Left ventricle myocardium inferior (tissue), 1 donor: ENCODE results near the gene RAB9A. TPM values are rescaled to one million over a fixed set of nuclear protein-coding genes. Genes with fewer than 3 reads are reported as not detected.
"Not testable (repeated sequence)": the region's sequence is repeated elsewhere in the genome, so short reads cannot be mapped to it uniquely, and the experiment has no call there.

ENCODE experiments used
- DNase-seq: peaks from one replicate; pipeline ENCODE4 v3.0.0-alpha.2; 2020
- H3K27ac ChIP-seq: fragments of 200-600 bp; replicated peaks from 2 replicates; pipeline ENCODE4 v1.8.0; 2021
- H3K27me3 ChIP-seq: fragments of 200-600 bp; 2 replicates; pipeline ENCODE4 v1.8.0; 2021; ENCODE audit warnings: low read depth
- H3K36me3 ChIP-seq: fragments of 200-600 bp; 2 replicates; pipeline ENCODE4 v1.8.0; 2021
- H3K4me1 ChIP-seq: fragments of 200-600 bp; 2 replicates; pipeline ENCODE4 v1.8.0; 2021
- H3K4me3 ChIP-seq: fragments of 200-600 bp; 2 replicates; pipeline ENCODE4 v1.8.0; 2021; ENCODE audit warnings: mild to moderate bottlenecking, moderate library complexity
- H3K9me3 ChIP-seq: fragments of 200-600 bp; replicated peaks from 2 replicates; pipeline ENCODE4 v1.8.0; 2021
- intact Hi-C: fragments of 100-400 bp; cut with micrococcal nuclease; formaldehyde crosslinking; loops from one replicate; pipeline ENCODE4 v1.11.0; 2022
- total RNA-seq: library from RNA; stranded (reverse); fragmentation: NEBNext Ultra II Directional; extraction: Animal tissue kit (Norgen Biotek cat#: 25700); gene quantifications from one replicate; pipeline ENCODE4 v1.2.1, GENCODE V29; 2021
- TF ChIP-seq, protein P1 (sequence below): fragments of 200-600 bp; IDR thresholded peaks from 2 replicates; pipeline ENCODE4 v1.8.0; 2021; ENCODE audit warnings: antibody characterized with exemption, mild to moderate bottlenecking, borderline replicate concordance
- donor health status: DM: no; HTN: yes; CAD: no; lungs with severe emphysema.

The RAB9A gene
- total RNA-seq, 1 donor from 2014 or later = 22.2 TPM

DNA sequence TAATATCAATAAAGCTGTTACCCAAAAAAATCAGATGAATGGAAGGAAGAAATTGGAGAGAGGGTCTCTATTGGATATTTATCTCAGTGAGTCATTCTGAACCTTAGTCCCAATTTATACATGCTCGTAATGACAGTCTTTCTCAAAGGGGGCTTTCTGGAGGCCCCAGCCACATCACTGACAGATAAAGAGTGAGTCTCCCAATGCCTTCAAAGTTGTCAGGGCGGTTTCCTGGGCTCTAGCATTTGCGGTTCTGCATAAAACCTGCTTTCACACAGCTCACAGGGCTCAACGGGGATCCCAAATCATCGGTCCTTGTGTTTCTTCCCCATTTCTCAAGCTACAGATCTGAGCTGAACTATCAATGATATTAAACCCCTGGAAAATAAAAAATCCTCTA is 18.7 kb upstream of the RAB9A start:
- no peak for DNase-seq

DNA sequence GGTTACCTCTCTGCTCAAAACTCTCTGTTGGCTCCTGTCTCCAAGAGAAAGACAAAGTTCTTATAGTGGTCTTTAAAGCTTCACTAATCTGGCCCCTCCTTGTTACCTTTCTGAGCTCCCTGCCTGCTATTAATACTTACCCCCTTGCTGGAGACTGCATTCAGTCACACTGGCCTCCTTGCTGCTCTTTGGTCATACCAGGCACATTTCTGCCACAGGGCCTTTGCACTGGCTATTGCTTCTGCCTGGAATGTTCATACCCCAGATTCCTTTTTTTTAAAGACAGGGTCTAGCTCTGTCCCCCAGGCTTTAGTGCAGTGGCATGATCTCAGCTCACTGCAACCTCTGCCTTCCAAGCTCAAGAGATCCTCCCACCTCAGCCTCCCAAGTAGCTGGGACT is 15.9 kb upstream of the RAB9A start:
- Histone ChIP-seq H3K4me3 (no peak overlapping the region), H3K27me3 (no peaks in the 10 kb centered on the region), H3K9me3 (no peaks in the 10 kb centered on the region), H3K36me3 (no peaks in the 10 kb centered on the region), H3K4me1 (no peaks in the 10 kb centered on the region), H3K27ac (no peak overlapping the region)
- intact Hi-C loops = no loop called here
- no peak for DNase-seq
- TF ChIP-seq, protein P1, sequence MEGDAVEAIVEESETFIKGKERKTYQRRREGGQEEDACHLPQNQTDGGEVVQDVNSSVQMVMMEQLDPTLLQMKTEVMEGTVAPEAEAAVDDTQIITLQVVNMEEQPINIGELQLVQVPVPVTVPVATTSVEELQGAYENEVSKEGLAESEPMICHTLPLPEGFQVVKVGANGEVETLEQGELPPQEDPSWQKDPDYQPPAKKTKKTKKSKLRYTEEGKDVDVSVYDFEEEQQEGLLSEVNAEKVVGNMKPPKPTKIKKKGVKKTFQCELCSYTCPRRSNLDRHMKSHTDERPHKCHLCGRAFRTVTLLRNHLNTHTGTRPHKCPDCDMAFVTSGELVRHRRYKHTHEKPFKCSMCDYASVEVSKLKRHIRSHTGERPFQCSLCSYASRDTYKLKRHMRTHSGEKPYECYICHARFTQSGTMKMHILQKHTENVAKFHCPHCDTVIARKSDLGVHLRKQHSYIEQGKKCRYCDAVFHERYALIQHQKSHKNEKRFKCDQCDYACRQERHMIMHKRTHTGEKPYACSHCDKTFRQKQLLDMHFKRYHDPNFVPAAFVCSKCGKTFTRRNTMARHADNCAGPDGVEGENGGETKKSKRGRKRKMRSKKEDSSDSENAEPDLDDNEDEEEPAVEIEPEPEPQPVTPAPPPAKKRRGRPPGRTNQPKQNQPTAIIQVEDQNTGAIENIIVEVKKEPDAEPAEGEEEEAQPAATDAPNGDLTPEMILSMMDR = no peak

More for the DNA sequence above, 18.7 kb upstream of the RAB9A start:
- Histone ChIP-seq H3K36me3 (no peaks in the 10 kb centered on the region), H3K9me3 (no peaks in the 10 kb centered on the region), H3K4me3 (no peak overlapping the region), H3K27ac (no peak overlapping the region), H3K27me3 (no peaks in the 10 kb centered on the region), H3K4me1 (peaks cover 14% of the 10 kb centered on the region)
- intact Hi-C loops = no loop called here
- TF ChIP-seq, protein P1 = no peak

DNA sequence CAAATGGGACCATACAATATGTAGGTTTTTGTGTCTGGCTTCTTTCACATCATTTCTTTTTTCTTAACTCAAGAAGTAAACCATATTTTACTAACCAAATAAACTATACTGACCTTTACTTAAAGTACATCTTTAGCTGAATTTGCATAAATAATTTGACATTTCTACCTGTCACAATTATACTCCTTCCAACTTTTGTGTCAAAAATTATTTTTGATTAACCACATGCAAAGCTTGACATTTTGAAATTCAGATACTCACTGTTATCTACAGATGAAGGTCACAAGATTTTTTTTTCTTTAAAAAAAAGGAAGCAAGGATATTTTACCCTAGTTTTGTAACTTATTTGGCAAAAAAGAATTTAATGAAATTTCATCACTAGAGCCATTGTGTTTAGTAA is 12.0 kb upstream of the RAB9A start:
- H3K27ac ChIP-seq = no peak overlapping the region
- intact Hi-C loops = no loop called here
- DNase-seq = no peak
- TF ChIP-seq, protein P1 = no peak
- no peak overlapping the region for H3K4me3 ChIP-seq
- no peaks in the 10 kb centered on the region for H3K9me3 ChIP-seq
- H3K4me1 ChIP-seq = no peaks in the 10 kb centered on the region
- H3K36me3 ChIP-seq = no peaks in the 10 kb centered on the region
- H3K27me3 ChIP-seq = no peaks in the 10 kb centered on the region

DNA sequence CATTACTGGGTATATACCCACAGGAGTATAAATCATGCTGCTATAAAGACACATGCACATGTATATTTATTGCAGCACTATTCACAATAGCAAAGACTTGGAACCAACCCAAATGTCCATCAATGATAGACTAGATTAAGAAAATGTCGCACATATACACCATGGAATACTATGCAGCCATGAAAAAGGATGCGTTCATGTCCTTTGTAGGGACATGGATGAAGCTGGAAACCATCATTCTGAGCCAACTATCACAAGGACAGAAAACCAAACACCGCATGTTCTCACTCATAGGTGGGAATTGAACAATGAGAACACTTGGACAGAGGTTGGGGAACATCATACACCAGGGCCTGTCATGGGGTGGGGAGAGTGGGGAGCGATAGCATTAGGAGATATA is 9.2 kb upstream of the RAB9A start:
- H3K4me1 ChIP-seq, H3K36me3 ChIP-seq, intact Hi-C loops, H3K4me3 ChIP-seq, H3K27me3 ChIP-seq, H3K27ac ChIP-seq, DNase-seq, H3K9me3 ChIP-seq: not testable (repeated sequence)

DNA sequence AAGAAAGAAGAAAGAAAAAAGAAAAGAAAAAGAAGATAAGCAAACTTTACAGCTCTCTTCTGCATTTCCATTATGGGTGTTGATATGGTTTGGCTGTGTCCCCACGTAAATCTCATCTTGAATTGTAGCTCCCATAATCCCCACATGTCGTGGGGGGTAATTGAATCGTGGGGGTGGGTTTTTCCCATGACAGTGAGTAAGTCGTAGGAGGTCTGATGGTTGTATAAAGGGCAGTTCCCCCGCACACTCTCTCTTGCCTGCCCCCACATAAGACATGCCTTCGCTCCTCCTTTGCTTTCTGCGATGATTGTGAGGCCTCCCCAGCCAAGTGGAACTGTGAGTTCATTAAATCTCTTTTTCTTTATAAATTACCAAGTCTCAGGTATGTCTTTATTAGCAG is 7.3 kb upstream of the RAB9A start:
- TF ChIP-seq, protein P1 = no peak
- Histone ChIP-seq H3K27ac (no peak overlapping the region), H3K4me1 (no peaks in the 10 kb centered on the region), H3K27me3 (no peaks in the 10 kb centered on the region), H3K36me3 (no peaks in the 10 kb centered on the region), H3K9me3 (no peaks in the 10 kb centered on the region), H3K4me3 (no peak overlapping the region)
- intact Hi-C loops = no loop called here
- DNase-seq = no peak

DNA sequence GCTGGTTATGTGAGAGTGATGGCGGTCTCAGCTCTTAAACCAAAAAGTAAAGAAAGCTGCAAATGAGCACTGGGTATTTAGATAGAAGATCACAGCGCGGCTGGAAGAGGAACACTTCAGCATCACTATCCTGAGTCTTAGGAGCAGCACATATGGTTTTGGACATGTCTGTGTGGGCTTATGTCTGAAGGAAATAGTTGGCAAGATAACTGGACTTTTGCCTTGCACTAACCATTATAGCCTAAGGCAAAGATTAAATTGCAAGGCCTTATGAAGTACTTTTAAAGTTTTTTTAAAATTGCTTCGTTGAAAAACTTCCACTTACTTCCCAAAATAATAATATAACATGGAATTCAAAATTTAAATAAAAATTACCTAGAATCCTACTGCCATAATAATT is 4.6 kb upstream of the RAB9A start:
- intact Hi-C loops = no loop called here
- no peak overlapping the region for H3K27ac ChIP-seq

More for the DNA sequence above, 4.6 kb upstream of the RAB9A start:
- H3K4me3 ChIP-seq = no peak overlapping the region
- DNase-seq = no peak
- TF ChIP-seq, protein P1 = no peak
- H3K36me3 ChIP-seq = no peaks in the 10 kb centered on the region
- H3K9me3 ChIP-seq = no peaks in the 10 kb centered on the region
- H3K27me3 ChIP-seq = no peaks in the 10 kb centered on the region
- peaks cover 5% of the 10 kb centered on the region for H3K4me1 ChIP-seq
